HEK293 (cell line): ENCODE data around the gene ZNF492.

Source experiments
- CTCF ChIA-PET: fragments of 350-600 bp; formaldehyde crosslinking; extraction: SDS; loops from one replicate; lab custom pipeline; 2021; ENCODE audit warnings: antibody characterized with exemption; lab: Yijun Ruan, JAX
- POLR2A ChIA-PET: fragments of 300-600 bp; formaldehyde crosslinking; extraction: SDS; loops from one replicate; lab custom pipeline; 2020; ENCODE audit warnings: antibody characterized with exemption, inconsistent platforms; lab: Yijun Ruan, JAX
- H3K27ac ChIP-seq: fragments of 200-500 bp; sonication (Bioruptor generic); 2 replicates; pipeline ENCODE4 v1.5.1; 2014; ENCODE audit warnings: low read depth, low read length, control low read depth, inconsistent platforms; ENCODE audit errors: extremely low read depth
- H3K36me3 ChIP-seq, 2 experiments: fragments of 200-500 bp in 1 of 2; sonication (Bioruptor generic) in 1 of 2; 1 replicate in 1 of 2; 2 replicates in 1 of 2; pipeline ENCODE4 v1.5.1; 2014 to 2017; ENCODE audit warnings: inconsistent platforms in 2 of 2, low read length in 2 of 2; ENCODE audit not compliant: control insufficient read depth in 2 of 2, insufficient read depth in 1 of 2
- H3K4me1 ChIP-seq: fragments of 200-500 bp; sonication (Bioruptor generic); 2 replicates; pipeline ENCODE4 v1.5.1; 2014; ENCODE audit warnings: mild to moderate bottlenecking, low read length, inconsistent platforms; ENCODE audit not compliant: control insufficient read depth, insufficient read depth
- H3K4me3 ChIP-seq: 2 replicates; pipeline ENCODE4 v1.5.1; 2011; ENCODE audit warnings: low read depth, mild to moderate bottlenecking, control low read depth, low read length, moderate library complexity
- H3K9me3 ChIP-seq: fragments of 200-500 bp; sonication (Bioruptor generic); 2 replicates; pipeline ENCODE4 v1.5.1; 2014; ENCODE audit warnings: low read depth, low read length, inconsistent platforms; ENCODE audit not compliant: control insufficient read depth, insufficient read depth
- GFI1B ChIP-seq: fragments of 450-650 bp; formaldehyde crosslinking; IDR thresholded peaks from 2 replicates; pipeline ENCODE4 v1.5.1; 2016; ENCODE audit warnings: missing biosample characterization, missing genetic modification characterization
- TCF7L2 ChIP-seq: IDR thresholded peaks from 2 replicates; pipeline ENCODE4 v1.6.1; 2011; ENCODE audit warnings: low read depth, mild to moderate bottlenecking, inconsistent platforms, low read length, moderate library complexity, borderline replicate concordance
- ZBTB21 ChIP-seq: fragments of 450-650 bp; formaldehyde crosslinking; IDR thresholded peaks from 2 replicates; pipeline ENCODE4 v1.5.1; 2017; ENCODE audit warnings: missing biosample characterization, missing genetic modification characterization
- ZFP37 ChIP-seq: fragments of 450-650 bp; formaldehyde crosslinking; IDR thresholded peaks from 2 replicates; pipeline ENCODE4 v1.5.1; 2016; ENCODE audit warnings: missing biosample characterization, missing genetic modification characterization
- ZNF133 ChIP-seq: fragments of 450-650 bp; formaldehyde crosslinking; IDR thresholded peaks from 2 replicates; pipeline ENCODE4 v1.5.1; 2016; ENCODE audit warnings: missing biosample characterization, missing genetic modification characterization
- ZNF146 ChIP-seq: fragments of 450-650 bp; formaldehyde crosslinking; IDR thresholded peaks from 2 replicates; pipeline ENCODE4 v1.5.1; 2016; ENCODE audit warnings: missing biosample characterization, missing genetic modification characterization
- ZNF214 ChIP-seq: fragments of 450-650 bp; formaldehyde crosslinking; IDR thresholded peaks from 2 replicates; pipeline ENCODE4 v1.5.1; 2017; ENCODE audit warnings: missing biosample characterization, mild to moderate bottlenecking, missing genetic modification characterization, borderline replicate concordance
- ZNF335 ChIP-seq: fragments of 450-650 bp; formaldehyde crosslinking; conservative IDR thresholded peaks from 2 replicates; pipeline ENCODE4 v1.5.1; 2016; ENCODE audit warnings: missing biosample characterization, missing genetic modification characterization
- ZNF350 ChIP-seq: fragments of 450-650 bp; formaldehyde crosslinking; IDR thresholded peaks from 2 replicates; pipeline ENCODE4 v1.5.0; 2017; ENCODE audit warnings: missing biosample characterization, mild to moderate bottlenecking, missing genetic modification characterization
- ZNF501 ChIP-seq: fragments of 450-650 bp; formaldehyde crosslinking; IDR thresholded peaks from 2 replicates; pipeline ENCODE4 v1.5.1; 2016; ENCODE audit warnings: missing biosample characterization, missing genetic modification characterization
- ZNF549 ChIP-seq: fragments of 450-650 bp; IDR thresholded peaks from 2 replicates; pipeline ENCODE4 v1.5.1; 2018; ENCODE audit warnings: missing biosample characterization, missing genetic modification characterization, mild to moderate bottlenecking, inconsistent platforms, moderate library complexity
- ZNF623 ChIP-seq: fragments of 450-650 bp; formaldehyde crosslinking; IDR thresholded peaks from 2 replicates; pipeline ENCODE4 v1.5.1; 2016; ENCODE audit warnings: missing biosample characterization, missing genetic modification characterization
- ZNF701 ChIP-seq: fragments of 450-650 bp; formaldehyde crosslinking; IDR thresholded peaks from 2 replicates; pipeline ENCODE4 v1.5.1; 2016; ENCODE audit warnings: missing biosample characterization, missing genetic modification characterization
- ZNF791 ChIP-seq: fragments of 450-650 bp; formaldehyde crosslinking; IDR thresholded peaks from 2 replicates; pipeline ENCODE4 v1.5.1; 2016; ENCODE audit warnings: missing biosample characterization, missing genetic modification characterization
- ZNF792 ChIP-seq: fragments of 450-650 bp; formaldehyde crosslinking; IDR thresholded peaks from 2 replicates; pipeline ENCODE4 v1.5.1; 2016; ENCODE audit warnings: missing biosample characterization, missing genetic modification characterization
- ZNF843 ChIP-seq: fragments of 450-650 bp; formaldehyde crosslinking; IDR thresholded peaks from 2 replicates; pipeline ENCODE4 v1.5.1; 2016; ENCODE audit warnings: missing biosample characterization, missing genetic modification characterization
- TF ChIP-seq, protein P1 (sequence below): fragments of 450-650 bp; formaldehyde crosslinking; IDR thresholded peaks from 2 replicates; pipeline ENCODE4 v1.5.1; 2016; ENCODE audit warnings: missing biosample characterization, missing genetic modification characterization, borderline replicate concordance
- TF ChIP-seq, protein P2 (sequence below): fragments of 450-650 bp; formaldehyde crosslinking; IDR thresholded peaks from 2 replicates; pipeline ENCODE4 v1.5.1; 2017; ENCODE audit warnings: missing biosample characterization, mild to moderate bottlenecking, missing genetic modification characterization, moderate library complexity
- TF ChIP-seq, protein P3 (sequence below): fragments of 450-650 bp; formaldehyde crosslinking; IDR thresholded peaks from 2 replicates; pipeline ENCODE4 v1.5.1; 2016; ENCODE audit warnings: missing biosample characterization, missing genetic modification characterization

ZNF492 gene

DNA sequence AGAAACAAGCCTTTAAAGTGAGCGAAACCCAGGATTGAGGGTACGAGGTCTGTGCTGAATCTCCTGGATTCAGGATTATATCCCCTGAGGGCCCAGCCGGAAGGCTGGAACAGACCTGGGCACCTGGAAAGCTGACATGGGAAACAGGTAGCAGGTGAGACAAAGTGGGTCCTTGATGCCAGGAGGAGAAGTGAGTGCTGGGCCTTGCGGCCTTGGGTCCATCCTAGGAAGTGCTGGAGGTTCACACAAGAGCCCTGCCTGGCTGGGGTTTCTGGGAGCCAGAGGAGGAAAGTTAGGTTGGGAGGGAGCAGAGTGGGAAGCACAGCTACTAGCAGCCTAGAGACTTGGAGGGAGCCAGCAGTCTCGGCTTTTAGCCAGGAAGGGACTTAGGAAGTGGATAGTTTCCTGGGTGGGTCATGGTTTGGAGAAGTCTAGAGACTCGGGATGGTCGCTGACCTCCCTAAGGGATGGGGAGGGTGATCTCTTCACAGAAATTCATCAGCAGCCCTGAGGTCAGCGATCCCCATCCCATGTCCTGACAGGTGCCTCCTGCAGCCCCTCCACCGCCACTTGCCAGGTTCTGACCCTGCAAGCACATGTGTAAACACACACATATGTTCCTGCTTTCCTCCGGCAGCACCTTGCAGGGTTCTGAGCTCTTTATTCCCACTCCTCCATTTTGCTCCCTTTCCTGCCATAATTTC, 29.4 kb upstream of the ZNF492 start (continued):
- TF ChIP-seq, protein P1, sequence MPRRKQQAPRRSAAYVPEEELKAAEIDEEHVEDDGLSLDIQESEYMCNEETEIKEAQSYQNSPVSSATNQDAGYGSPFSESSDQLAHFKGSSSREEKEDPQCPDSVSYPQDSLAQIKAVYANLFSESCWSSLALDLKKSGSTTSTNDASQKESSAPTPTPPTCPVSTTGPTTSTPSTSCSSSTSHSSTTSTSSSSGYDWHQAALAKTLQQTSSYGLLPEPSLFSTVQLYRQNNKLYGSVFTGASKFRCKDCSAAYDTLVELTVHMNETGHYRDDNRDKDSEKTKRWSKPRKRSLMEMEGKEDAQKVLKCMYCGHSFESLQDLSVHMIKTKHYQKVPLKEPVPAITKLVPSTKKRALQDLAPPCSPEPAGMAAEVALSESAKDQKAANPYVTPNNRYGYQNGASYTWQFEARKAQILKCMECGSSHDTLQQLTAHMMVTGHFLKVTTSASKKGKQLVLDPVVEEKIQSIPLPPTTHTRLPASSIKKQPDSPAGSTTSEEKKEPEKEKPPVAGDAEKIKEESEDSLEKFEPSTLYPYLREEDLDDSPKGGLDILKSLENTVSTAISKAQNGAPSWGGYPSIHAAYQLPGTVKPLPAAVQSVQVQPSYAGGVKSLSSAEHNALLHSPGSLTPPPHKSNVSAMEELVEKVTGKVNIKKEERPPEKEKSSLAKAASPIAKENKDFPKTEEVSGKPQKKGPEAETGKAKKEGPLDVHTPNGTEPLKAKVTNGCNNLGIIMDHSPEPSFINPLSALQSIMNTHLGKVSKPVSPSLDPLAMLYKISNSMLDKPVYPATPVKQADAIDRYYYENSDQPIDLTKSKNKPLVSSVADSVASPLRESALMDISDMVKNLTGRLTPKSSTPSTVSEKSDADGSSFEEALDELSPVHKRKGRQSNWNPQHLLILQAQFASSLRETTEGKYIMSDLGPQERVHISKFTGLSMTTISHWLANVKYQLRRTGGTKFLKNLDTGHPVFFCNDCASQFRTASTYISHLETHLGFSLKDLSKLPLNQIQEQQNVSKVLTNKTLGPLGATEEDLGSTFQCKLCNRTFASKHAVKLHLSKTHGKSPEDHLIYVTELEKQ (tag by site-specific recombination): no peak

DNA sequence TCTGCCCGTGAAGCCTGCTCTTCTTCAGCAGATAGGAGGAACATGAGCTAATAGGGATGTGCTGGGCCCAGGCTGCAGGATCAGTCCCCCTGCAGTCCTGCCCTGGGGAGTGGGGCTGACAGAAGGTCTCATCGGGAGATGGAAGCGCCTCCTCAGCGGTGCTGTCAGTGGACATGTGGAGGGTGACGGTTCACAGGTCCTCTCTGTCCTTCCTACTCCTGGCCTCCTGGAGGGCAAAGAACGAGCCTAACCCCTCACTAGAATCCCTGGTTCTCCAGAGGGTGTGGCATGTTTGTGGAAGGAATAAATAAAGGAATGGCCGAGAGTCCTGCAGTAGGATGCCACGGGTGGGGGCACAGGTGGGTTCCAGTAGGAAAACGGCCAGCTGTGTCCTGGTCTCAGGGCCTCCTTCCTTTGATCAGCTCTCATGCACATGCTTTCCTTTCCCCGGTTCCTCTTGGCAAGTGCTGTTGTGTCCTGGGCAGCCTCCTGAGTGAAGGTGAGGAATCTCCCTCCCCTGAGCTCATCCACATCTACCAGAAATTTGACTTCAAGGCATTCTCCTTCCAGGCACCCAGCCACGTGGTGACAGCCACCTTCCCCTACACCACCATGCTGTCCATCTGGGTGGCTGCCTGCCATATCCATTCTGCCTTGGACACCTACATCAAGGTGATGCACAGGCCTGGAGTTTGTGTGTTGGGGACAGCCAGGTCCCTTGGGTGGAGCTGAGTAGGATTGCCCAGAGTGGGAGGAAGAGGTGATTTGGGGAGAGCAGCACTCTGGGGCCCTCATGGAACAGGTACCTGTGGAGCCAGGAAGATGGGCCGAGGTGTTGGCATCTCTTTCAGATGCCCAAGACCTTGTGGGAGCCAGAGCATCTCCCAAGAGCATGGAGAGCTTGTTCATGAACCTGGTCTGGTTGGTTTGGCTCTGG, 28.6 kb upstream of the ZNF492 start:
- Histone ChIP-seq H3K27ac (no peak overlapping the region), H3K9me3 (no peaks in the 10 kb centered on the region), H3K4me3 (no peak overlapping the region), H3K4me1 (no peaks in the 10 kb centered on the region), H3K36me3 (no peaks in the 10 kb centered on the region)
- TF ChIP-seq ZNF501 (tag by site-specific recombination): no peak
- TF ChIP-seq ZNF146 (tag by site-specific recombination): no peak
- no peak for TF ChIP-seq GFI1B (tag by site-specific recombination)
- TF ChIP-seq ZNF791 (tag by site-specific recombination): no peak
- no peak for TF ChIP-seq ZNF335 (tag by site-specific recombination)
- no peak for TF ChIP-seq ZBTB21 (tag by site-specific recombination)
- no peak for TF ChIP-seq ZNF701 (tag by site-specific recombination)
- TF ChIP-seq, protein P2, sequence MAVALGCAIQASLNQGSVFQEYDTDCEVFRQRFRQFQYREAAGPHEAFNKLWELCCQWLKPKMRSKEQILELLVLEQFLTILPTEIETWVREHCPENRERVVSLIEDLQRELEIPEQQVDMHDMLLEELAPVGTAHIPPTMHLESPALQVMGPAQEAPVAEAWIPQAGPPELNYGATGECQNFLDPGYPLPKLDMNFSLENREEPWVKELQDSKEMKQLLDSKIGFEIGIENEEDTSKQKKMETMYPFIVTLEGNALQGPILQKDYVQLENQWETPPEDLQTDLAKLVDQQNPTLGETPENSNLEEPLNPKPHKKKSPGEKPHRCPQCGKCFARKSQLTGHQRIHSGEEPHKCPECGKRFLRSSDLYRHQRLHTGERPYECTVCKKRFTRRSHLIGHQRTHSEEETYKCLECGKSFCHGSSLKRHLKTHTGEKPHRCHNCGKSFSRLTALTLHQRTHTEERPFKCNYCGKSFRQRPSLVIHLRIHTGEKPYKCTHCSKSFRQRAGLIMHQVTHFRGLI (tag by site-specific recombination): no peak
- no peak for TF ChIP-seq ZFP37 (tag by site-specific recombination)
- no peak for TF ChIP-seq ZNF623 (tag by site-specific recombination)
- TF ChIP-seq ZNF792 (tag by site-specific recombination): no peak
- no peak for TF ChIP-seq TCF7L2
- TF ChIP-seq ZNF350 (tag by site-specific recombination): no peak
- TF ChIP-seq ZNF133 (tag by site-specific recombination): no peak
- TF ChIP-seq ZNF214: no peak
- TF ChIP-seq ZNF549 (tag by site-specific recombination): no peak
- TF ChIP-seq ZNF843 (tag by site-specific recombination): no peak
- TF ChIP-seq, protein P3, sequence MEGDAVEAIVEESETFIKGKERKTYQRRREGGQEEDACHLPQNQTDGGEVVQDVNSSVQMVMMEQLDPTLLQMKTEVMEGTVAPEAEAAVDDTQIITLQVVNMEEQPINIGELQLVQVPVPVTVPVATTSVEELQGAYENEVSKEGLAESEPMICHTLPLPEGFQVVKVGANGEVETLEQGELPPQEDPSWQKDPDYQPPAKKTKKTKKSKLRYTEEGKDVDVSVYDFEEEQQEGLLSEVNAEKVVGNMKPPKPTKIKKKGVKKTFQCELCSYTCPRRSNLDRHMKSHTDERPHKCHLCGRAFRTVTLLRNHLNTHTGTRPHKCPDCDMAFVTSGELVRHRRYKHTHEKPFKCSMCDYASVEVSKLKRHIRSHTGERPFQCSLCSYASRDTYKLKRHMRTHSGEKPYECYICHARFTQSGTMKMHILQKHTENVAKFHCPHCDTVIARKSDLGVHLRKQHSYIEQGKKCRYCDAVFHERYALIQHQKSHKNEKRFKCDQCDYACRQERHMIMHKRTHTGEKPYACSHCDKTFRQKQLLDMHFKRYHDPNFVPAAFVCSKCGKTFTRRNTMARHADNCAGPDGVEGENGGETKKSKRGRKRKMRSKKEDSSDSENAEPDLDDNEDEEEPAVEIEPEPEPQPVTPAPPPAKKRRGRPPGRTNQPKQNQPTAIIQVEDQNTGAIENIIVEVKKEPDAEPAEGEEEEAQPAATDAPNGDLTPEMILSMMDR (tag by site-specific recombination): no peak
- ChIA-PET CTCF (no interaction called here), POLR2A (no interaction called here)
